Measurements from ENCODE around the gene BMPR1B. TPM values are rescaled to one million over a fixed set of nuclear protein-coding genes. Genes with fewer than 3 reads are reported as not detected.

The BMPR1B gene
- total RNA-seq = not detected

DNA sequence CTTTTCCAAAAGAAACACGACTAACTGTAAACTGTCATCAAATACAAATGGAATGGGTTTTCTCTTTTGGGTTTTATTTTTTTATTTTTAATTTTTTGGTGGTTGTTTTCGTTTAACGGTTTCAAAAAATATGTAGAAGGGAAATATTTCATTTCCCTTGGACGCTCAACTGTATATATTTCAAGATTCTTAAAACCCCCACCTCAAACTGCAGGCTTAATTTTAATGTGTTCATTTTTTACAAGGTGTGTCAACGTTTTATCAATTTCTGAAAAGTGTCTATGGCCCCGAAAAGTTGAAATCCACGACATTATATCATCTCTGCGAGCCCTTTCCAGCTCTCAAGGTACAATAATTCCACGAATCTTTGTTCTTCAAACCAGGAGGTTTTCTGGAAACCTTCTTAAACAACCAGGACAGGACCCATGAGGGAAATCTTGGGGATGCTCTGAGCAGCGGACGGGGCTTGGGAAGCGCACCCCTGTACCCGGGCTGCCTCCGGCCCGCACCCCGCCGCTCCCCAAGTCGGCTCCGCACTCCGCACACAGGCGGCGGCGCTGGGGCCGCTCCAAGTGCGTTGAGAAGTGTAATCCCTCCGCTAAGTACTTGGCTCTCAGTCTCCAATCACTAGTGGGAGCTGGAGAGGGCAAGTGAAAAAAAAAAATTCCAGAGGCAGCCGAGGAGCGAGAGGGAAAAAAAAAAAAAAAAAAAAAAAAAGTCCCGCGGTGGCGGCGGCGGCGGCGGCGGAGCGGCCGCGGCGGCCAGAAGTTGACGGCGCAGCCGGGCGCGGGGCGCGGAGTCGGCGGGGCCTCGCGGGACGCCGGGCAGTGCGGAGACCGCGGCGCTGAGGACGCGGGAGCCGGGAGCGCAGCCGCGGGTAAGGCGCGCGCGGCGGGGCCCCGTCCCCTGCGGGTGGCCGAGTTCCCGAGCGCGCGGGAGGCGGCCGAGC lies at the start of gene BMPR1B:
Gene BMPR1B (plus strand): TSS at position 764 of the 949 bp plus-strand sequence. CDS start 346,470 bp downstream, outside the sequence.
- H3K4me1 Mint-ChIP-seq = peaks cover 6% of the 10 kb centered on the region

DNA sequence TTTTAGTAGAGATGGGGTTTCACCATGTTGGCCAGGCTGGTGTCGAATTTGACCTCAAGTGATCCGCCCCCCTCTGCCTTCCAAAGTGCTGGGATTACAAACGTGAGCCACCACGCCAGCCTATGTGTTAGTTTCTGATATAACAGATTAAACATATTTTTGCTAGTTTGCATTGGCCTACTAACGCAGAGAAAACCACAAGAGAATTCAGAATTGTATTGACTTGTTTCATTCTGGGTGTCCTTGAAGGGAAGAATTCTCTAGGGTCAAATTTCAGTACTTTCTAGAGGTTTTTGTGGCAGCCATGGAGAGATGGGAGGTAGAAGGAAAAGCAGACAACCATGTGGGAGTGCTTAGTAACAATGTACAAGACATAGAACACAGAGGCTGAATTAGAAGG lies 46.1 kb upstream of the BMPR1B start:
- no peak overlapping the region for H3K27ac Mint-ChIP-seq
- H3K9me3 Mint-ChIP-seq = no peaks in the 10 kb centered on the region
- H3K36me3 Mint-ChIP-seq (ENCODE audit: low read depth) = no peaks in the 10 kb centered on the region
- H3K4me3 Mint-ChIP-seq = no peak overlapping the region
- H3K27me3 Mint-ChIP-seq = peaks cover 5% of the 10 kb centered on the region
- ATAC-seq (replicated peaks) = no peak
- no peaks in the 10 kb centered on the region for H3K4me1 Mint-ChIP-seq

More for the DNA sequence above, at the start of gene BMPR1B:
- Mint-ChIP-seq H3K36me3 (ENCODE audit: low read depth) (peaks cover 6% of the 10 kb centered on the region), H3K27me3 (peaks cover 66% of the 10 kb centered on the region), H3K4me3 (peak within 1 kb of the TSS; percentile 61), H3K9me3 (no peaks in the 10 kb centered on the region), H3K27ac (no peak within 1 kb of the TSS)
- ATAC-seq (replicated peaks) = no peak

DNA sequence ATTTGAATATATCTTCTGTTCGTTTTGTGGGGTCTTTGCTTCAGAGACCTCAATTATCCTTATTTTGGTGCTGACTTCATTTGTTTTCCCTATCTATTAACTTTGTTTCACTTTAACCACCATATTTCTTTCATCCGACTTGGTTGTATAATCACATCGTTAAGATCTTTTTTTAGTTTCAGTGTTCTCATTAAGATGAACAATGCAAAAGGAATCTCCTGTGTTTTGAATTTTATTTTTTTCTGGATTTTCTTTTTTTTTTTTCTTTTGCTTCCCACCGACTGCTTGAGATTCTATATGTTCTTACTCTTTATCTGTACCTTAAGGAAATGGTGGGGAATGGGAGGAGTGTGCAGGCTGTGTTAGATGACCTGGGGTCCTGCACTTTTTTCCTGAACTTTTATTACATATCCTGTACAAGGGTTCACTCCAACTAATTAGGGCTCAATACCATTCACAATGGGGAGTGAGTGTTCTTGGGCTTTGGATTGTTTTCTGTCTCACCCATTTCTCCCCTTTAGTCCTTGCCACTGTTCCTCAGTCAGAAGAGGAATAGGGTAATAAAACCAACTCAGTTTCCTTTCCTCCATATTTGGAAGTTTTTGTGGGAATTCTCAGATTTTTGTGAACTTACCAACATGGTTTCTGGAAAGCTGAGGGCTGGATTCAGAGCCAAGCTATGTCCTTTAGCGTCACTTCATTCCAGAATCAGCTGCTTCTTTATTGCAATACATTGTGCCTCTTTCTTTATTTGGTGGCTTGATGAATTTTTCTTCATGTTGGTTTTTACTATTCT lies 43.2 kb upstream of the BMPR1B start:
- no peak for ATAC-seq (replicated peaks)
- Mint-ChIP-seq H3K36me3 (ENCODE audit: low read depth) (no peaks in the 10 kb centered on the region), H3K4me1 (no peaks in the 10 kb centered on the region), H3K27me3 (peaks cover 7% of the 10 kb centered on the region), H3K9me3 (no peaks in the 10 kb centered on the region), H3K4me3 (no peak overlapping the region), H3K27ac (no peak overlapping the region)

DNA sequence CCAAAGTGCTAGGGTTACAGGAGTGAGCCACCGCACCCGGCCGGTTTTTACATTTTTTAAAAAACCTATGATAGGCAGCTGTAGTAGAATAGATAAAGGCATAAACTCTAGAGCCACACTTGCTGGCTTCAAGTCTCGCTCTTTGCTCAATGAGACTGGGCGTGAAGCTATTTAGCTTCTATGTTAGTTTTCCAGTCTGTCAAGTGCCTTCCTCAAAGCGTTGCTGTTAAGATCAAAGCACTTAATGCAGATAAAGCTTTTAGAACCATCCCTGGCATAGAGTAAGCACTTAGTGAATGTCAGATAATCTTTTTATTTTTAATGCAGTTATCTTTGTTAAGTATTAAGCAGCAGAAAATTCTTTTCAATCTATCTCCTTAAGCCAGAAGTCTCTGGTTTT lies 42.0 kb upstream of the BMPR1B start:
- no peaks in the 10 kb centered on the region for H3K4me1 Mint-ChIP-seq
- no peak overlapping the region for H3K4me3 Mint-ChIP-seq
- no peaks in the 10 kb centered on the region for H3K36me3 Mint-ChIP-seq (ENCODE audit: low read depth)
- no peak overlapping the region for H3K27ac Mint-ChIP-seq
- H3K9me3 Mint-ChIP-seq = no peaks in the 10 kb centered on the region
- no peak for ATAC-seq (replicated peaks)
- H3K27me3 Mint-ChIP-seq = peaks cover 7% of the 10 kb centered on the region

DNA sequence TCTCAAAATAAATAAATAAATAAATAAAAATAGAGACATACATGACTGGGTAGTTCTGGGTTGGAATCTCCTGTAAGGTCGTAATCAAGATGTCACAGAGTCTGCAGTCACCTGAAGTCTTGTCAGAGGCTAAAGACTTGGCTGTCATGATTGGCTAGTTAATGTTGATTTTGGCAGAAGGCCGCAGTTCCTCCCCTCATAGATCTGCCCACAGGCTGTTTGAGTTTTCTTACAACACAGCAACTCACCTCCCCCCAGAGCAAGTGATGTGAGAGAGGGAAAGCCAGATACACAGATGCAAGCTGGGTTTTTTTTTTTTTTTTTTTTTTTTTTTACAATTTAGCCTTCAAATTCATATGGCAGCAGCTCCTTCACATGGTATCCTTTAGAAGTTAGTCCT lies 36.4 kb upstream of the BMPR1B start:
- H3K4me1 Mint-ChIP-seq = no peaks in the 10 kb centered on the region
- H3K4me3 Mint-ChIP-seq = no peak overlapping the region
- no peaks in the 10 kb centered on the region for H3K9me3 Mint-ChIP-seq
- ATAC-seq (replicated peaks) = no peak
- no peak overlapping the region for H3K27ac Mint-ChIP-seq
- H3K36me3 Mint-ChIP-seq (ENCODE audit: low read depth) = no peaks in the 10 kb centered on the region
- peaks cover 3% of the 10 kb centered on the region for H3K27me3 Mint-ChIP-seq

DNA sequence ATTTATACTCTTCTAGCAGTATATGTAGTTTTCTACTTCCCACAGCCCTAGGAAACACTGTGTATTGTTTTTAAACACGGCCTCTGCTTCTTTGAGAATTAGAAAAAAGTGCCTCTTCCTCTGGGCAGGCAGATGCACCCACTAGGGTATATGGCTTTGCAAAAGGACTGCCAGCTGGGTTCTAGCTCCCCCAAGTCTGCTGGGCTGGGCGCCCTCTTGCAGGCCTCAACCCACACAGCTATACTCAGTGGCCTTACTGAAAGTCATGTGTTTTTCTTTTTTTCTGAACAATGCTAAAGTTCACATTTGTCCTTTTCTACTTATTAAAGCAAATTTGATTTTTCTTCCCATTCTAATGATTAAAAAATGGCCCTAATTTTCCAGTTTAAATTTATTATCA lies 35.5 kb upstream of the BMPR1B start:
- H3K4me3 Mint-ChIP-seq = no peak overlapping the region
- H3K27me3 Mint-ChIP-seq = peaks cover 3% of the 10 kb centered on the region
- H3K36me3 Mint-ChIP-seq (ENCODE audit: low read depth) = no peaks in the 10 kb centered on the region
- ATAC-seq (replicated peaks) = no peak
- H3K27ac Mint-ChIP-seq = no peak overlapping the region
- H3K9me3 Mint-ChIP-seq = no peaks in the 10 kb centered on the region
- H3K4me1 Mint-ChIP-seq = no peaks in the 10 kb centered on the region

DNA sequence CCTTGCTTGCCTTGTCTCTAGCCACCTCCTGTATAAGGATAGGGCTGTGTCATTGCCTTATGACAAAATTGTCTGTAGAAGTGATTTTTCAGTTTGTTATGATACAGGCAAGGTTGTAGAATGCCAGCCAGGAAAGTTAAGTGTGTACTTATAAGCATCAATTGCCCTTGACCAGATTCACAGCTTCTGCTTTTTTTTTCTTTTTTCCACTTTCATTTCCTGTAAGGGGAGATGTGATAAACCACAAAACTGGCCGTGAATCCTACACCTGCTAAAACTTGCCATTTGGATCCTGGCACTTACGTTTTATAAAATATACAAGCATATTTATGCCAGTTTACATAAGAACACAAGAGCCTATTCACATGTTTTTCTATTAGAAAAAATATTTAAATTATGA lies 35.0 kb upstream of the BMPR1B start:
- Mint-ChIP-seq H3K4me3 (no peak overlapping the region), H3K27ac (no peak overlapping the region), H3K27me3 (peaks cover 3% of the 10 kb centered on the region), H3K4me1 (no peaks in the 10 kb centered on the region), H3K36me3 (ENCODE audit: low read depth) (no peaks in the 10 kb centered on the region), H3K9me3 (no peaks in the 10 kb centered on the region)
- no peak for ATAC-seq (replicated peaks)

DNA sequence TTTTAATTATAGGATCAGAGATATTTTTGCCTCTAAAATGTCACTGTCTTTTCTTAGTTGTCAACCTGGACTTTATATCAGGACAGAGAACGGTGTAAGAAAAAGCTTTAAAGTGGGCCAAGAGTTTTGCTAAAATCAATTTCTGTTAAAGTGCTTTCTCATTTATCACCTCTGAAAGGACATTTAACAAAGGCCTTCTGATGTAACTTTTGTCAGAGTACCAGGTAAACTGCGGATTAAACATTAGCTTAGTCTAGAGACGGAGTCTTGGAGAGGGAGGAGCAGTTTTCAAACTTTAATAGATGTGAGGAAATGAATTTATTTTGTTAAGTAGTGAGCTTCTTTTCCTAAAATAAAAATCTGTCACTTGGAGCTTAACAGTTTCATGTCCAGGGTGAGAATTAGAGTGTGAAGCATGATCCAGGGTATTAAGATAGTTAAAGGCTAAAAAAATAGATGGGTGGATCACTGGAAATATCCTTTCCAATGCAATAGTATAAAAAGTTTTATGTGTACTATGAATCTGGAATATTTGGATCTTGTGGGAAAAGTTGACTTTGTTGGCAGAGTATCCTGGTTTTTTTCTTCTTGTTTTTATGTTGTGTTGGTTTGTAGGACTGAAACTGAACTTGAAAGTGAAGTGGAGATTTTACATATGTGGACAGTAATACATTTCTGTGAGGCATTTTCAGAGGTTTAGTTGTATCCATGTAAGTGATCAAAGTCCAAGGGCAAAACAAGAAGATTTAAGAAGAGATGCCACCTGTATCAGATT lies 33.6 kb upstream of the BMPR1B start:
- Mint-ChIP-seq H3K36me3 (ENCODE audit: low read depth) (no peaks in the 10 kb centered on the region), H3K4me3 (no peak overlapping the region), H3K27ac (no peak overlapping the region), H3K9me3 (no peaks in the 10 kb centered on the region), H3K27me3 (no peaks in the 10 kb centered on the region), H3K4me1 (no peaks in the 10 kb centered on the region)
- no peak for ATAC-seq (replicated peaks)

DNA sequence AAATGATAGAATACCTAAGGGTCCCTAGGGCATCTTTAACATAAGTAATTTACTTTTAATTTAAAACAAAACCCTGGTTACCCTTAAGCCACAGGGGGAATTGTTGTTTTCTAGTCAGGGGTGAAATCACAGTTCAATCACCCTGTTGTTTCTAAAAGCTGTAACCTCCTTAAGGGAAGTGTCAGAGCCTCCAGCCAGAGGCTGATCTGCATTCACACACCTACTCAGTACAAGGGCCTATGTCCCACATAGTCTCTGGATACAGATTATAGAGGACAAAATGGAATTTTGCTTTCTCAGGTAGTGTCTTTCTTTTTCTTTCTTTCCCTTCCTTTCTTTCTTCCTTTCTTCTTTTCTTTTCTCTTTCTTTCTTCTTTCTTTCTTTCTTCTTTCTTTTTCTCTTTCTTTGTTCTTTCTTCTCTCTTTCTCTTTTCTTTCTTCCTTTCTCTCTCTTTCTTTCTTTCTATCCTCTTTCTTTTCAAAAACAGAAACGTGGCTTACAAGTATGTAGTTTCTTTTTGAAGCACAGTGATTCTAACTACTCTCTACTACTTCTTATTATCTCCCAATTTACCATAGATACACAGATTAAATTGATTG lies 31.1 kb upstream of the BMPR1B start:
- no peak overlapping the region for H3K4me3 Mint-ChIP-seq
- no peaks in the 10 kb centered on the region for H3K9me3 Mint-ChIP-seq
- H3K27ac Mint-ChIP-seq = no peak overlapping the region
- no peaks in the 10 kb centered on the region for H3K4me1 Mint-ChIP-seq
- H3K36me3 Mint-ChIP-seq (ENCODE audit: low read depth) = no peaks in the 10 kb centered on the region
- no peaks in the 10 kb centered on the region for H3K27me3 Mint-ChIP-seq
- ATAC-seq (replicated peaks) = no peak

DNA sequence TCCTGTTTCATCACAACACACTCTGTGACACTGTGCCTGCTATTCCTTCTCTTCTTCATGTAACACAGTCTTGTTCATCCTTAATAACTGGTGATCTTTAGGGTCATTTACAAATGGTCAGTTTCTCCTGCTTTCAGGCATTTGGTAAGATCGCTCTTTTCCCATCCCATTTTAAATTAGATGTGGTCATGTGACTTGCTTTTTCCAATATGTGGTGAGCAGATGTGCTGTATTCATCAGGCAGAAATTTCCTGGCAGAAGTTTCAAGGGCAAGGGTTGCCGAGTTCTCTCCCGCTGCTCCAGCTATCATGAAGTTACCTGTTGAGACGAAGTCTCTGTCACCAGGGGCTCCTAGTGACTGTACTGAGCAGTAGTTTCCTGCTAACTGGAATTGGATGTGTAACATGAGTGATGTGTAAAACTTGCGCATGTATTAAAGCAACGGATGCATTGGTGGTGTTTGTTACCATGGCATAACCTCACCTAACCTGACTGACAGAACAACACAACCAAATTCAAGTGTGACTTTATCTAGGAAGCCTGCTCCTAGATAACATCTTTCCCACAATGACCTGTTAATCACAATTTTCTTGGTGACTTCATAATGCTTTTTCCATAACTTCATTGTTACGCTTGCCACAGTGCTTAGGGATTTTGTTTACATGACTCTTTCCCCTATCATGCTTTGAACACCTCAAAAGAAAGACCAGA lies 29.5 kb upstream of the BMPR1B start:
- no peak for ATAC-seq (replicated peaks)
- Mint-ChIP-seq H3K36me3 (ENCODE audit: low read depth) (no peaks in the 10 kb centered on the region), H3K27ac (no peak overlapping the region), H3K4me3 (no peak overlapping the region), H3K4me1 (no peaks in the 10 kb centered on the region), H3K27me3 (peaks cover 8% of the 10 kb centered on the region), H3K9me3 (no peaks in the 10 kb centered on the region)

DNA sequence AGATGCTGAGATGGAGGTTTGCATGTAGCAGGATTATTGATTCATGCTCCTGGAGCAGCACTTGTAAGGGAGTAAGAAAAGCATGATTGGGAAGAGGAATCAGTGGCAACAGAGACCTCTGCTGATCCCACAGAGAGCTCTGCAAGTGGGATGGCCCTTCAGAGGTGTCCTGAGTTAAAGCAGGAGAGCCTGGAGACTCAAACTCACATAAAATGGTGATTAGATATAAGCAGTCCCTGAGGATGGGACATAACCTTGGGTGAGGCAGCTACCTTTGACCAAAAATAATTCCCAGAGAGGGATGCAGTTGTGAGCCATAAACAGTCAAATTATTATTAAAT lies 25.4 kb upstream of the BMPR1B start:
- no peaks in the 10 kb centered on the region for H3K4me1 Mint-ChIP-seq
- H3K27ac Mint-ChIP-seq = no peak overlapping the region
- no peak overlapping the region for H3K4me3 Mint-ChIP-seq
- H3K9me3 Mint-ChIP-seq = no peaks in the 10 kb centered on the region
- no peak for ATAC-seq (replicated peaks)
- no peaks in the 10 kb centered on the region for H3K36me3 Mint-ChIP-seq (ENCODE audit: low read depth)
- H3K27me3 Mint-ChIP-seq = peaks cover 8% of the 10 kb centered on the region

DNA sequence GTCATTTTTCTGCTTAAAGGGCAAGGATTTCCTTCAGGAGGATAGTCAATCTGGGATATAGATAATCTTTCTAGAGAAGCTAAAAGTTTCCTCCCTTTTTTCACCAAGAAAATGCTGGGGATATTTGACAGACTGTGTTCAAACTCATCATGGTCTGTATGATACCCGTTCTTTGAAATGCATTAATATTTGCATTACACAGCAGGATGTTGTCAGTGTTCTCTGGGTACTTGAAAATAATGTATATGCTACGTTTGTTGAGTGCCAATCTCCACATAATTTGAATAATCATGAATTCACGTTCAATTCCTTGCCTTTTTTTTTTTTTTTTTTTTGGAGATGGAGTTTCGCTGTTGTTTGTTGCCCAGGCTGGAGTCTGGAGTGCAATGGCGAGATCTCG lies 18.0 kb upstream of the BMPR1B start:
- peaks cover 16% of the 10 kb centered on the region for H3K27me3 Mint-ChIP-seq
- no peaks in the 10 kb centered on the region for H3K9me3 Mint-ChIP-seq
- H3K27ac Mint-ChIP-seq = no peak overlapping the region
- no peak overlapping the region for H3K4me3 Mint-ChIP-seq
- H3K36me3 Mint-ChIP-seq (ENCODE audit: low read depth) = no peaks in the 10 kb centered on the region
- ATAC-seq (replicated peaks) = no peak
- H3K4me1 Mint-ChIP-seq = no peaks in the 10 kb centered on the region

DNA sequence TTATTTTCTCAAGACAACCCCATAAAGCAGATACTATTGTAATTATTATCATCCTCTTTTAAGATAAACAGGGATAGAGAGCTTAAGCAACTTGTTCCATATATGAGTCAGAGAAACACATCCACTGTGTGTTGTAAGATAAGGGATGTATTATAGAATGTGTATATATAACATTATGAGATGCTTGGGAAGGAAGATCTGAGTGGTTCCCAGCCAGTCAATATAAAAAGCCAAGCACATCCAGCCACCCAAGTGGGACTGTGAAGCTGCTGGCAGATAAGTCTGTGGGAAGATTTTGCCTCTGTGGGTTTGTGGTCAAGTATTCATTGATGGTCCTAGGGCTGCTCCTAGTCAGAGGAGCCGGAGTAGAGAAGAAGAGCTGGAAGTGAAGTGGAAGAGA lies 16.5 kb upstream of the BMPR1B start:
- Mint-ChIP-seq H3K4me3 (no peak overlapping the region), H3K9me3 (no peaks in the 10 kb centered on the region), H3K4me1 (no peaks in the 10 kb centered on the region), H3K36me3 (ENCODE audit: low read depth) (no peaks in the 10 kb centered on the region), H3K27me3 (peaks cover 23% of the 10 kb centered on the region), H3K27ac (no peak overlapping the region)
- no peak for ATAC-seq (replicated peaks)

DNA sequence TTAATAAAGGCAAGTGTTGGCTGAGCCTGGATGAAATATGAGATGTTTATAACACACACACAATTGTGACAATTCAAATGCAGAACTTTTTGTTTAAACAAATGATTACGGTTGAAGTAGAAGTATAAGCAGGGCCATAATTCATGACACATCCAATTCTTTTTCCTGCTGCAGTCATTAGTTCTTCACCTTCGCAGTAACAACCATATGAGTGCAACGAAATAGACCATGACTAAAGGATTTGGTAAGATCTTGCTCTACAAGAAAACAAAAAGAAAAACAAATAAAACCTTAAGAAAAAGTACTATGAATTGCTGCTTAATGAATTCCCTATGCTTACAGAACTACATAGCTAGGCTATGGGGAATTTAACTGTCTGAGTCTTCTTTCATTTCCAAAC lies 13.9 kb upstream of the BMPR1B start:
- Mint-ChIP-seq H3K9me3 (no peaks in the 10 kb centered on the region), H3K27me3 (peaks cover 23% of the 10 kb centered on the region), H3K27ac (no peak overlapping the region), H3K4me3 (no peak overlapping the region), H3K4me1 (no peaks in the 10 kb centered on the region), H3K36me3 (ENCODE audit: low read depth) (no peaks in the 10 kb centered on the region)
- ATAC-seq (replicated peaks) = no peak
